ENCODE measurements around the gene CCDC194. TPM values are rescaled to one million over a fixed set of nuclear protein-coding genes. Genes with fewer than 3 reads are reported as not detected.

The CCDC194 gene
- polyA plus RNA-seq, 1 donor from 2014 or later: not detected

GRCh38 chr19:17420475-17420924 is 26.5 kb upstream of the CCDC194 start:
- H3K9ac ChIP-seq (ENCODE audit: low read length): peak overlapping the region; percentile 69
- peak overlapping the region; percentile 92 for H3K4me3 ChIP-seq (ENCODE audit: low read length)
- H3K9me2 ChIP-seq (ENCODE audit: insufficient read depth, low read length): no peaks in the 10 kb centered on the region
- no peak overlapping the region for H3K4me2 ChIP-seq (ENCODE audit: low read length)
- no peaks in the 10 kb centered on the region for H3K36me3 ChIP-seq (ENCODE audit: insufficient read depth, low read length)
- H3K79me2 ChIP-seq (replicated peaks; ENCODE audit: insufficient read depth, low read length): no peaks in the 10 kb centered on the region
- peak overlapping the region; percentile 93 for H2AFZ ChIP-seq (ENCODE audit: low read depth, low read length)
- no peaks in the 10 kb centered on the region for H3K9me3 ChIP-seq (ENCODE audit: low read length)
- H3K27me3 ChIP-seq (ENCODE audit: insufficient read depth, low read depth, low read length): no peaks in the 10 kb centered on the region
- no peaks in the 10 kb centered on the region for H4K20me1 ChIP-seq (ENCODE audit: insufficient read depth)
- no peak overlapping the region for H3K27ac ChIP-seq (ENCODE audit: low read length)
- TF ChIP-seq SMC3 (conservative IDR thresholded peaks at IDR 0.05; ENCODE audit: poor library complexity) (no peak), RAD21 (conservative IDR thresholded peaks at IDR 0.05) (no peak), EP300 (conservative IDR thresholded peaks at IDR 0.05; ENCODE audit: poor library complexity, severe bottlenecking) (no peak), EZH2 (IDR thresholded peaks at IDR 0.05; ENCODE audit: borderline replicate concordance, insufficient read depth, low read length, poor library complexity, severe bottlenecking) (no peak), REST (IDR thresholded peaks at IDR 0.05; ENCODE audit: borderline replicate concordance) (no peak), TAF1 (IDR thresholded peaks at IDR 0.05; ENCODE audit: low read depth) (no peak), MXI1 (conservative IDR thresholded peaks at IDR 0.05; ENCODE audit: poor library complexity, severe bottlenecking) (no peak), POLR2AphosphoS5 (IDR thresholded peaks at IDR 0.05) (no peak)
- TF ChIP-seq, protein P1, sequence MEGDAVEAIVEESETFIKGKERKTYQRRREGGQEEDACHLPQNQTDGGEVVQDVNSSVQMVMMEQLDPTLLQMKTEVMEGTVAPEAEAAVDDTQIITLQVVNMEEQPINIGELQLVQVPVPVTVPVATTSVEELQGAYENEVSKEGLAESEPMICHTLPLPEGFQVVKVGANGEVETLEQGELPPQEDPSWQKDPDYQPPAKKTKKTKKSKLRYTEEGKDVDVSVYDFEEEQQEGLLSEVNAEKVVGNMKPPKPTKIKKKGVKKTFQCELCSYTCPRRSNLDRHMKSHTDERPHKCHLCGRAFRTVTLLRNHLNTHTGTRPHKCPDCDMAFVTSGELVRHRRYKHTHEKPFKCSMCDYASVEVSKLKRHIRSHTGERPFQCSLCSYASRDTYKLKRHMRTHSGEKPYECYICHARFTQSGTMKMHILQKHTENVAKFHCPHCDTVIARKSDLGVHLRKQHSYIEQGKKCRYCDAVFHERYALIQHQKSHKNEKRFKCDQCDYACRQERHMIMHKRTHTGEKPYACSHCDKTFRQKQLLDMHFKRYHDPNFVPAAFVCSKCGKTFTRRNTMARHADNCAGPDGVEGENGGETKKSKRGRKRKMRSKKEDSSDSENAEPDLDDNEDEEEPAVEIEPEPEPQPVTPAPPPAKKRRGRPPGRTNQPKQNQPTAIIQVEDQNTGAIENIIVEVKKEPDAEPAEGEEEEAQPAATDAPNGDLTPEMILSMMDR (IDR thresholded peaks at IDR 0.05; ENCODE audit: poor library complexity, severe bottlenecking): no peak
- peaks cover 3% of the 10 kb centered on the region for H3F3A ChIP-seq (ENCODE audit: insufficient read depth, low read length, poor library complexity, severe bottlenecking)

- H3K27me3 ChIP-seq (ENCODE audit: insufficient read depth, low read depth, low read length): no peaks in the 10 kb centered on the region
- peak within 1 kb of the TSS; percentile 69 for H3K9ac ChIP-seq (ENCODE audit: low read length)
- H3K4me3 ChIP-seq (ENCODE audit: low read length): peak within 1 kb of the TSS; percentile 92
- no peaks in the 10 kb centered on the region for H3K79me2 ChIP-seq (replicated peaks; ENCODE audit: insufficient read depth, low read length)
- no peaks in the 10 kb centered on the region for H3K36me3 ChIP-seq (ENCODE audit: insufficient read depth, low read length)
- peak within 1 kb of the TSS; percentile 78 for H3K27ac ChIP-seq (ENCODE audit: low read length)
- H3K9me3 ChIP-seq (ENCODE audit: low read length): no peaks in the 10 kb centered on the region
- H3K9me2 ChIP-seq (ENCODE audit: insufficient read depth, low read length): no peaks in the 10 kb centered on the region
- peak; percentile 17 for TF ChIP-seq RAD21 (conservative IDR thresholded peaks at IDR 0.05)
- TF ChIP-seq SMC3 (conservative IDR thresholded peaks at IDR 0.05; ENCODE audit: poor library complexity): no peak
- no peak for TF ChIP-seq REST (IDR thresholded peaks at IDR 0.05; ENCODE audit: borderline replicate concordance)
- no peak for TF ChIP-seq EZH2 (IDR thresholded peaks at IDR 0.05; ENCODE audit: borderline replicate concordance, insufficient read depth, low read length, poor library complexity, severe bottlenecking)
- TF ChIP-seq MXI1 (conservative IDR thresholded peaks at IDR 0.05; ENCODE audit: poor library complexity, severe bottlenecking): peak; percentile 87
- TF ChIP-seq POLR2AphosphoS5 (IDR thresholded peaks at IDR 0.05): peak; percentile 54
- TF ChIP-seq, protein P1 (IDR thresholded peaks at IDR 0.05; ENCODE audit: poor library complexity, severe bottlenecking): peak; percentile 29
- peak; percentile 51 for TF ChIP-seq EP300 (conservative IDR thresholded peaks at IDR 0.05; ENCODE audit: poor library complexity, severe bottlenecking)
- TF ChIP-seq TAF1 (IDR thresholded peaks at IDR 0.05; ENCODE audit: low read depth): no peak
- H2AFZ ChIP-seq (ENCODE audit: low read depth, low read length): peak within 1 kb of the TSS; percentile 93
- H3K4me2 ChIP-seq (ENCODE audit: low read length): peak within 1 kb of the TSS; percentile 27
- peaks cover 3% of the 10 kb centered on the region for H3F3A ChIP-seq (ENCODE audit: insufficient read depth, low read length, poor library complexity, severe bottlenecking)
- no peaks in the 10 kb centered on the region for H4K20me1 ChIP-seq (ENCODE audit: insufficient read depth)
Measured at GRCh38 chr19:17419621-17420474, 25.9 kb upstream of the CCDC194 start, which contains the start of gene MVB12A. MVB12A (plus strand) TSS chr19:17420047; CDS start chr19:17420136, 89 bp downstream.
